Kidney (tissue), 14 donors: Measurements from ENCODE around the gene FAM186B. TPM values are rescaled to one million over a fixed set of nuclear protein-coding genes. Genes with fewer than 3 reads are reported as not detected.
A peak's percentile ranks its signal among the peaks of the same experiment; 100 is the strongest.

Experiments used
- DNase-seq, 5 donors: peaks; one replicate each; pipeline ENCODE4 v3.0.0-alpha.2; 2013 to 2020
- FAIRE-seq: peaks from 2 replicates; lab custom pipeline; 2012; peaks lifted over from hg19 to GRCh38; lab: Jason Lieb, UNC
- H3K27ac ChIP-seq, 2 donors: one replicate each; pipeline ENCODE4 v1.7.0; 2013; ENCODE audit warnings: low read depth in 2 of 2, low read length in 2 of 2, inconsistent platforms in 1 of 2
- H3K27me3 ChIP-seq: one replicate; pipeline ENCODE4 v1.7.1; 2013; ENCODE audit warnings: low read length, inconsistent platforms; ENCODE audit not compliant: control insufficient read depth, insufficient read depth
- H3K36me3 ChIP-seq, 3 donors: one replicate each; pipeline versions ENCODE4 v1.7.0 to v1.7.1; 2013; ENCODE audit warnings: low read length in 3 of 3, control low read depth in 1 of 3, inconsistent platforms in 1 of 3; ENCODE audit not compliant: insufficient read depth in 3 of 3, control insufficient read depth in 2 of 3
- H3K4me1 ChIP-seq, 3 donors: one replicate each; pipeline versions ENCODE4 v1.7.0 to v1.7.1; 2013; ENCODE audit warnings: low read length in 3 of 3, inconsistent platforms in 1 of 3, low read depth in 1 of 3; ENCODE audit not compliant: control insufficient read depth in 2 of 3, insufficient read depth in 2 of 3
- H3K4me3 ChIP-seq, 3 donors: one replicate each; pipeline versions ENCODE4 v1.7.0 to v1.8.1; 2013; ENCODE audit warnings: low read length in 3 of 3, control low read depth in 1 of 3, inconsistent platforms in 1 of 3
- H3K9ac ChIP-seq, 3 donors: one replicate each; pipeline versions ENCODE4 v1.7.0 to v1.7.1; 2013; ENCODE audit warnings: low read length in 3 of 3, control low read depth in 1 of 3, inconsistent platforms in 1 of 3
- H3K9me3 ChIP-seq, 3 donors: one replicate each; pipeline versions ENCODE4 v1.7.0 to v1.7.1; 2013; ENCODE audit warnings: low read length in 3 of 3, control low read depth in 1 of 3, inconsistent platforms in 1 of 3; ENCODE audit not compliant: control insufficient read depth in 2 of 3, insufficient read depth in 1 of 3
- CTCF ChIP-seq: IDR thresholded peaks from 3 replicates; pipeline ENCODE4 v1.5.1; 2012; ENCODE audit warnings: mild to moderate bottlenecking, moderate library complexity, borderline replicate concordance; ENCODE audit not compliant: insufficient read depth; ENCODE audit errors: extremely low read depth
- intact Hi-C: fragments of 100-400 bp; cut with DNase I; formaldehyde crosslinking; loops from one replicate; pipeline ENCODE4 v1.11.1; 2022
- polyA plus RNA-seq: library from polyadenylated mRNA; stranded (reverse); fragments of 350-450 nt; fragmentation: Illumina TruSeq; extraction: RNeasy Lipid Tissue Mini Kit (QIAGEN cat#74804); gene quantifications from one replicate; pipeline ENCODE4 v1.2.3, GENCODE V29; 2014; ENCODE audit warnings: low read depth, low replicate concordance; ENCODE audit not compliant: insufficient read depth
- total RNA-seq: library from RNA; stranded (reverse); fragmentation: NEBNext Ultra II Directional; extraction: Animal tissue kit (Norgen Biotek cat#: 25700); gene quantifications from one replicate; pipeline ENCODE4 v1.2.1, GENCODE V29; 2021
- donor health status: control.
- donor health status: control.
- donor health status: control.
- donor health status: control.
- donor health status: control.
- donor health status: DM: yes; HTN: yes; CAD: no.
- donor health status: Normal renal cell carcinoma (clear cell type).

FAM186B gene
- total and polyA plus RNA-seq, 2 donors from 2014 or later: 0.34 to 0.85 TPM

GRCh38 chr12:49567611-49568441, 37.6 kb downstream of the FAM186B start, which contains the start of gene MCRS1:
Gene MCRS1 (minus strand): TSS chr12:49568142. CDS start chr12:49566731, 1,411 bp downstream.
- TF ChIP-seq CTCF: no peak
- no peaks in the 10 kb centered on the region for H3K27me3 ChIP-seq
- peak within 1 kb of the TSS; percentile 96 to 98 (median 97) for H3K4me3 ChIP-seq
- intact Hi-C loops: no loop called here
- H3K4me1 ChIP-seq: peaks cover 0 to 13% (median 7%) of the 10 kb centered on the region in 3 donors
- H3K9ac ChIP-seq: peak within 1 kb of the TSS; percentile 89 to 97 (median 94)
- H3K9me3 ChIP-seq: no peaks in the 10 kb centered on the region
- DNase-seq (peak; percentile 90 to 97 (median 95)), FAIRE-seq (no peak)
- peaks cover 0 to 24% (median 10%) of the 10 kb centered on the region in 3 donors for H3K36me3 ChIP-seq
- H3K27ac ChIP-seq: peak within 1 kb of the TSS; percentile 83

GRCh38 chr12:49567302-49567610, 38.2 kb downstream of the FAM186B start:
- peak overlapping the region; percentile 89 to 97 (median 94) for H3K9ac ChIP-seq
- DNase-seq (no peak), FAIRE-seq (no peak)
- H3K36me3 ChIP-seq: peaks cover under 1 to 30% (median 14%) of the 10 kb centered on the region in 3 donors
- intact Hi-C loops: no loop called here
- H3K27ac ChIP-seq: peak overlapping the region in 1 of 2 donors; percentile 83
- H3K4me1 ChIP-seq: peaks cover 0 to 13% (median 7%) of the 10 kb centered on the region in 3 donors
- no peaks in the 10 kb centered on the region for H3K27me3 ChIP-seq
- H3K9me3 ChIP-seq: no peaks in the 10 kb centered on the region
- TF ChIP-seq CTCF: no peak
- H3K4me3 ChIP-seq: peak overlapping the region; percentile 96 to 98 (median 97)

GRCh38 chr12:49566361-49566760, 39.1 kb downstream of the FAM186B start:
- FAIRE-seq (no peak), DNase-seq (peak in 1 of 5 donors; percentile 62)
- H3K27ac ChIP-seq: no peak overlapping the region
- no peak overlapping the region for H3K9ac ChIP-seq
- TF ChIP-seq CTCF: no peak
- no peak overlapping the region for H3K4me3 ChIP-seq
- H3K9me3 ChIP-seq: no peaks in the 10 kb centered on the region
- peaks cover 0 to 13% (median 7%) of the 10 kb centered on the region in 3 donors for H3K4me1 ChIP-seq
- H3K36me3 ChIP-seq: peaks cover 3 to 38% (median 19%) of the 10 kb centered on the region in 3 donors
- intact Hi-C loops: no loop called here
- H3K27me3 ChIP-seq: no peaks in the 10 kb centered on the region
